Activated CD8-positive, alpha-beta memory T cell treated with anti-CD3 and anti-CD28 coated beads for 24 hours (primary cell): ENCODE data around the gene SAMD13.

Source experiments
- DNase-seq: peaks from one replicate; pipeline ENCODE4 v3.0.0-alpha.2; 2020

SAMD13 gene

DNA sequence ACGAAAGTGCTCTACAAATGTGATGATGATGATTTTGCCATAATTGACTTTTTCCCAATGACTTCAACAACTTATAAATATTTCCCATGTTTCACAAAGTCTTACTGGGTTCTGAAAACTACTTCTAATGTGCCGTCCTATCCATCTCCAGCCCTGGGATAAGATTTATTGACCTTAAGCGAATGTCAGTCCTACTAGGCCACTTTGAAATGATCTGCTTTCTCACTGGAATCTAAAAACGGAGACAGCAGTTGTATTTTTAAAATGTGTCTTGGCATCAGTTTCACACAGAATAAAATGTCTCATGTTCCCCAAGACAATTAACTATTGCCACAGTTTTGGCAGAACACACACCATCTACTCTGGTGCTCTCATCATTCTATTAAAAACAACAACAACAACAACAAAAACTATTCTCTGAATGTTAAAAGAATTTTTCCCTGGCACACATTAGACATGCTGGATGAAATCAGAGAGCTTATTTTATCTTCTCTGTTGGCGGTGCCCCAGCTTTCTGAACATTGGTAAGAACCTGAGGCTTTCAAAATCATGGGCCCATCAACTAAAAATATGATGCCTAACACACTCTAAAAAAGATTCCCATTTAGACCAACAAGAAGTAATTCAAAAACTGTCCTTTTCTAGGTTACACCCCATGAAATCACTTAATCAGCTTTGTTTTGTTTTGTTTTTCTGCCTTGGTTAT, 73.6 kb downstream of the SAMD13 start:
- DNase-seq: no peak

DNA sequence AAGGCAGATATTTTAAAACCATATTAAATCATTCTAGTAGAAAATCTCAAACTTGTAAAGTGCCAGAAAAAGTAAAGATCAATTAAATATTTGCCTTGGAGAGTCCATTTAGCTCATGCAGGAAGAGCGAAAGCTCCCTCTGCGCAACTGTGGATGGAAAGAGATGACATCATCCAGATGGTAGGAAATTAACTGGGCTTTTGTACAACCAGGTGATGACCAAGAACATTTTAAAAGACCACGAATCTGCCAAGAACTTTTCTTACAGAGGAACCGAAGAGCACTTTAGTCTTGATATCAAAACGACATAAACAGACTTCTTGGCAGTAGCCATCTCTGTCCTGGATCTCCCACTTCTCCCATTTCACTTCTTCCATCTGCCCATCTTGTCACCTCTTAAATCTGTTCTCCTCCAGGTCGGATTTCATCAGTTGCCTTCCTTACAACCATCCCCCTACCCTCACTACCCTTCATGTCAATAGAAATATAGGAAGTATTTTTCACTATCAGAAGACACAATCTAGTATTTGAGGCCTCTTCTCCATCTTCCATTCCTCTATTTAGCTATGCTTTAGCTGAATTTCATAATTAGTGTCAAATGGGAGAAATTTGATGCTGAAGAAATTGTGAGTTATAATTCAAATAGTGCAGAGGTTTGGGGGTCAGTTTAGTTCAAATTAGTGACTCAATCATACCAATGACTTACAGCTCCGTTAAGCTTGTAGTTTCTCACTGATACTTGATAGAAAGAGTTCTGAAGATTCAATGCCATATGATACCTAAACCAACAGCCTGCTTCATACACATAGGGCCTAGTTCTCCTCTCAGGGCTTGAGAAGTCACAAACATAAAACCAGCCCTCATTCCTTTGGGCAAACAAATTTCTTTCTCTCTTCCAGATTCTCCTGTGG, 74.7 kb downstream of the SAMD13 start:
- DNase-seq: no peak

DNA sequence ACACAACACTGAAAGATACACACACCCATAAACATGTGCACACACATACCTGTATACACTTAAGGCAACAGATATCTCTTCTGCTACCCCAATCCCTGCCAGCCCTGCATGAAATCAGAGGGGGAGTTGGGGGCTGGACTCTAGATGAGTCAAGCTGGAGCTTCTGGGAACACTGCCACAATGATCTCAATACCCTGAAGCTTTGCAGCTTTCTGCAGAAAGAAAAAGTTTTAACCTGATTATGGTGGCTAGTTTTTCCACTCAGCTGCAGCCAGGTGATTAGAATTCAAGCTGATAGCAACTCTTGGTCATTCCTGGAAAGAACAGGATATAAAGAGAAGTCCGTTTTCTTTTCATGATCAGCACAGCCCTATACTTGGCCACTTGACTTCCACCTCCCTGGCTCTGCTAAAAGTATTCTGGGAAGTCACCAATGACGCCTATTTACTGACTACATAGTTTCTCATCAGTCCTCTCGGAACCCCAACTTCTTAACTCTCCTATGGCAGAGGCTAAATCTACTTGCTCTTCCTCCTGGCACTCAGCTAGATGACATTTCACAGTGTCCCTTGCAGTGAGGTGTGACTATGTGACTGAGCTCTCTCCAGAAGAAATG, 76.1 kb downstream of the SAMD13 start:
- DNase-seq: no peak

DNA sequence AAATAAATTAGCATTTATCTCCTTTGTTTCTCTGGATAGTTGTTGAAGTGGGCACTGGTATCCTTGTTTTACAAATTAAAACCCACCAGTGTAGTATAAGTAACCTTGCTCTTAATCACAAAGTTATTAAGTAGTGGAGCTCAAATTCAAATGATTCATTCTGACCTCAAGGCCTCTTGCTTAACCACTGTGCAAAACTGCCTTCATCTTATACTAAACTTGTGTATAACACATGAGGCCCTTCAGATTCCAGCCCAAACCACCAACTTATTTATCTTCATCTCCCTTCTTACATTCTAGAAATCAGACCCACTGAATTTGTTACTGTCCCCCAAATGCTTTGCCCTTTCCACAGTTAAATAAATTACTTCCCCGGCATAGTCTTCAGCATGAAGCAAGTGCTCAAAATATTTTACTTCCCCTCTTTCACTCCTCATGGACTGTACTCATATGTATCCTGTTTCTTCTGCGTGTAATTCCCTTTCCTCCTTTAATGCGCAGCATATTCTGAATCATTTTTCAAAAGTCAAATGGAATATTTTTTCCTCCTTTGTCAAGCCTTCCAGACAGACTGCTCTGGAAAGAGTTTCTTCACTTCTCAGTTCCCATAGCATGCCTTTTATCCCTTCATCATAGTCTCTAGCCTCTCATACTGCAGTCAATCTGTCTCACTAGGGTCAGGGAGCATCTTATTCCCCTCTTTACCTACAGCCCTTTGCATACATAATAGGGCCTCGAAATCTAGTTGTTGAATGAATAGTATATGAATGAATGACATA, 77.8 kb downstream of the SAMD13 start:
- DNase-seq: no peak

DNA sequence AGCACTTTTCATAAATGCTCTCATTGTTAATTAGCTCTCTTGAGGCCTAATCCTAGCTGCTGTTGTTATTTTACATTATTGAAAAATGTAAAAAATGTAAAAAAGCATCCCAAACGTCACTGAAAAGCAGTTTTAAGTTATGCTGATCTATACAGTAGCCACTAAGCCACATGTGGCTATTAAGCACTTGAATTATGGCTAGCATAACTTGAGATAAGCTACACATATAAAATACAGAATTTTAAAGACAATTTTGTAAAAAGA, 78.3 kb downstream of the SAMD13 start:
- no peak for DNase-seq

DNA sequence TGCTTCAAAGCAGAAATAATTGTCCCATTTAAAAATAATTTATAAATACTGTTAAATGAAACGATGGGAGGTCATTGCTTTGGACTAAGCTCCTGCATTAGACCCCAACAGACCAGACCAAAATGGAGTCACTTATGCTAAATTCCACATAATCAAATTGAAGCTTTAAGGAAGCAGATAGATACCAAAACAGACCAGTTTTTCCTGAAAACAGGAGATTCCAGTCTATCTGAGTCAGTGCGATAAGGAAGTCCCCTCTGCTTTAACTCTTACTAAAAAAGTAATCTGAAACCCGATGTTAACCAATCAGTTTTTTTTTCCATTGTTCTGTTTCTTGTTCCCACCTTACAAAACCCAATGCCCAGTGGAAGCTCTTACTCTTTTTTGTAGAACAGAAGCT, 80.6 kb downstream of the SAMD13 start:
- no peak for DNase-seq

DNA sequence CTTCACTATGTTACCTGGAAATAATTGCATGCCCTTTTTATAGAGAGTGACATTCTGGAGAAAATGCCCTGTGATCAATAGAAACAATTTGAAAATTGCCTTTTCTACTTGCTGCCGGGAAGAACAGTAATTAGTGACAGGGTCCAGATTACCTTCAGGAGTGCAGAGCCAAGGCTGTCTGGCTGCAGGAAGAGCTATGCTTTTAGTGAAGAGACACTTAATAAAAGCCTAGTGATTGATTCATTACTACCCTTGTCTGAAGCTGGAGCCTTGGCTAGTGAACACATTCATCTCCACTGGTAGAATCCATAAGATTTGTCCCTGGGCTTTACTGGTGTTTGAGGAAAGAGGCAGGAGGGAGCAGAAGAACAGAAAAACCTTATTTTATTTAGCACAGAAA, 83.8 kb downstream of the SAMD13 start:
- DNase-seq: no peak

DNA sequence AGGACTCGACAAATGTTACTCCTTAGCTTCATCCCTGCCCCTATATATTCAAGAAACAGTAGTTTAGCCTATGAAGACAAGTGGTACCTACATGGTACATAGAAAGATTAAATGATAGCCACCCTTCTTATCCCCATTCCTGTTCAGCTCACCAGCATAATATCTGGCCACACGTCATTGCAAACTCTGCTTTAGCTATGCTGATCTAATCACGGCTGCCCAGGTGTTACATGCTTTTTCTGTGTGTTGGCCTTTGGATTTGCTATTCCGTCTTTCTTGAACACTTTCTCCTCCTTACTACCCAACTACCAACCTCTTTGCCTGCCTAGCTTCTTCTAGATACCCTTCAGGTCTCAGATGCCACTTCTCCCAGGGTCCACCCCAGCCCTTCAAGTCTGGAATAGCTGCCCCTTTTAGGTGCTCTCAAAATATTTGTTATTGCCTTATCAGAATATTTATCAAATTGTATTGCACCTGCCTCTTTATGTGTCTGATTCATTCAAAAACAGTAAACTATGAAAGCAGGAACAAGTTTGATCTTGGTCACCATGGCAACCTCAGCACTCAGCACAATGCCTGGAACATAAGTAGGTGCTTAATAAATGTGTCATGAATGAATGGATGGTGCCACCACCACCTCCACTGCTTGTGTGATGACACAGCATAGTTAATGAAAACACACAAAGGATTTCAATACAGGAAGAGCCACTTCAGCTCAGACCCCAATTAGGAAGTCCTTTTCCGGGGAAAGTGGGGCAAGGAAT, 85.4 kb downstream of the SAMD13 start:
- DNase-seq: no peak

DNA sequence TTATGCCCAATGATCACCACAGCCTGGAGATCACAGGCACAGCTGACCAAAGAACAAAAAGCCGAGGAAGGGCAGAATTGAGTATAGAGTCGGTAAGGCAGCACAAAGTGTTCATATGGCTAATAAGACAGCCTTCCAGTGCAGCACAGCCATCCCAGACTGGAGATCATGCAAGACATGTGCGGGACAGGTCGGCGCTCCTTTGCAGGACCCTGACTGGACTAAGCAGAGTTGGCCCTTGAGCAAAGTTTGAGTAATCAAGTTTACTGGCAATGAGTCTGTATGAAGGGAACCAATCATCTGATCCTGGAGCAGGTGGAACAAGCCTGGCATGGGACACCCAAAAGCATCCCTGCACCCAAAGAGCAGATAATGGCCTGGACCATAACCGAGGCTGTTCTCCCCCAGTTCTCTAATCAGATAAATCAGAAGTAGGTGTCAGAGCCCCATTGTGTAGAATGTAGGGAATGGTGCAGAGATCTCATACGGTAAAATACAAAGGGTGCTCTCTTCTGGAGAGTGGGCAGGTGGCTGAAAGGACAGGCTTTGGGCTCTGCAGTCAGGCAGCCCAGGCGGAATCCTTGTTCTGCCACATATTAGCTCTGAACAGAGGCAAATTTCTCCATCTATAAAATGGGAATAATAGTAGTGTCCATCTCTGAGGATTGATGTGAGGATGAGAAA, 86.1 kb downstream of the SAMD13 start:
- DNase-seq: no peak

DNA sequence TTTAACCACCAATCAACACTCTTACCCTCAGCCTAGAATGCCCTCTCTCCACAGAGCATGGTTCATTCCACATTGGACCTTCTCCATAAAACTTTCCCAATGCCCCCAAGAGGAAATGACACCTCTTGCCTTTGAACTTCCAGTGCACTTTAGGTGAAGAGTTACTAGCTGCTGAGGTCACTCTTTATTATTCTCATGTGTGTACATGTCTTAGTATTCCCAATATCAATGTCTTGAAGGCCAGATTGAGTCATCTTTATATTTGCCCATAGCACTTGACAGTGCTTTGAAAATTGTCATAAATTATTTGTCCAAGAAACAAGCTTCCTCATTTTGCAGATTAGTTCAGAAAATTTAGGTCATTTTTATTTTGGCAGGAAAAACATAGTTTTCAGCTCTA, 88.7 kb downstream of the SAMD13 start:
- no peak for DNase-seq

DNA sequence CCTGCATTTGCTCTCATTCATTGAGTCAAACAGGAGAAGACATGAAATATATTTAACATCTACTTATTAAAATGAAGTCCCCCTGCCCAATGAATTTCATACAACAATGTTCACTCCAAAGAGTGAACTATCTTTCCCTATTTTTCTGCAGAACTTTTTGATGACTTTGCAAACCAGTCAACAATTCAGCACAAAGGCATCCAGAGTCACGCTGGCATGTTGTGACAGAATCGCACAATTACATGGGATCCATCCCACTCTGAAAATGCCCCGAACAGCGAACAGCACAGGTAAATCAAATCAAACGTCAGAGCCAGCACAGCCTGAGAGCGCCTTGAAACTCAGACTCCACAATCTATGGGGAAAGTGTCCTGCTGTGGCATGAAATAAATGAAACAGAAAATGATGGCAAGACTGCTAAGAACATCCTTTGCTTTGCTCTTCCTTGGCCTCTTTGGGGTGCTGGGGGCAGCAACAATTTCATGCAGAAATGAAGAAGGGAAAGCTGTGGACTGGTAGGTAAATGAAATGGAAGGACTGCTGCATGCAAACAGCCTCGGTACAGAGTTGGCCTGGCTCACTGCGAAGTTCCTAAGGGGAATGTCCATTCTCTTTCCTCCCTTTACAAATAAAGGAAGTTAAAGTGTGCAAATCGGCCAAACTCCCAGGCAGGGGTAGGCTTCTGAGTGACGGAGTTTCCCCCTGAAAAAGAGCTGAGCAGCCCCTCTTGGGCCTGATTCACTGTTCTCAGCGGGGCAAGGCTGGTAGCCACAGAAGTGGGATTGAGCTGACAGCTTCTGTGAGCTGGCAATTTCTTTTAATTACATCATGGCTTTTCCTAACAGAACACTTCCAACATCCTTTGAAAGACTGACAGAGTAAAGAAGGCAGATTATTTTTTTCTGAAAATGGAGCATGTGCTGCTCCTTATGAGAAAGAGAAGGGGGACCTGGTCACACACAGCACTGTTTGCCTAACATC, 97.0 kb downstream of the SAMD13 start, which contains the start of gene DNASE2B:
TSS of gene DNASE2B (plus strand) at position 310 of the 981 bp plus-strand sequence. CDS start at position 391, 81 bp downstream.
- DNase-seq: no peak
